Duodenal mucosa (tissue), 2 donors: ENCODE measurements around the gene MDN1.

ENCODE experiments used
- H3K27ac ChIP-seq: one replicate; pipeline ENCODE4 v1.7.0; 2013; ENCODE audit warnings: low read depth, low read length
- H3K27me3 ChIP-seq, 2 donors: one replicate each; pipeline ENCODE4 v1.7.0; 2013; ENCODE audit warnings: low read length in 2 of 2, control low read depth in 1 of 2; ENCODE audit not compliant: insufficient read depth in 2 of 2, control insufficient read depth in 1 of 2
- H3K36me3 ChIP-seq, 2 donors: one replicate each; pipeline ENCODE4 v1.7.0; 2013; ENCODE audit warnings: low read length in 2 of 2, control low read depth in 1 of 2; ENCODE audit not compliant: insufficient read depth in 2 of 2, control insufficient read depth in 1 of 2
- H3K4me1 ChIP-seq, 2 donors: one replicate each; pipeline ENCODE4 v1.7.0; 2013; ENCODE audit warnings: low read length in 2 of 2, control low read depth in 1 of 2; ENCODE audit not compliant: insufficient read depth in 2 of 2, control insufficient read depth in 1 of 2
- H3K4me3 ChIP-seq, 2 donors: one replicate each; pipeline ENCODE4 v1.7.0; 2013; ENCODE audit warnings: low read length in 2 of 2, low read depth in 1 of 2
- H3K9ac ChIP-seq, 2 donors: one replicate each; pipeline ENCODE4 v1.7.0; 2013; ENCODE audit warnings: low read length in 2 of 2, low read depth in 1 of 2
- H3K9me3 ChIP-seq, 2 donors: one replicate each; pipeline ENCODE4 v1.7.0; 2013; ENCODE audit warnings: low read length in 2 of 2, control low read depth in 1 of 2; ENCODE audit not compliant: control insufficient read depth in 1 of 2

The MDN1 gene

DNA sequence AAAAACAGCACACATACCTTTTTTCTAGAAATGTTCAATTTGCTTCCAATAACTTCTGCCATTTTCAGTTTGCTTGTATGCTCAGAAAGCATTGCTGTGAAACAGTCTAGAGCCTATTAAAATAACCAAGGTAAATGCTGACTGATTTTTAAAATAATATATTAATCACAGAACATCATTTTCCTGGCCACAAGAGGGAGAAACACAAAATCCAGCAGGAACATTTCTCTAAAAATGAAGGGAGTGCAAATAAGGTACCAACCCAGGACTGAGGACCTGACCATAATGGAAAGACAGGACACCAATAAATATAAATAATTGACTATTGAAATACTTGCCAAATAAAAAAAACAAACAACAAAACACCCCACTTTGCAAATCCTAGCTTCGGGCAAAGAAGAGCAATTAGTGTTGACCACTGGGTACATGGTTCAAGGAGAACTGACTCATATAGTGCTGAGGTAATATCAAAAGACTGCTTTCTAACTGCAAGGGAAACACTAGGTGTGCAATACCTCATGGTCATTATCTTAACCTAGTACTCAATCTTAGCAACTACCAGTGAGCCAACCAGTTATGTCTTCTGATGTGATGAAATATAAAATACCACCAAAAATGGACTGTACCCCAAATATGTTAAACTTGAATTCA lies 42.9 kb downstream of the MDN1 start:
- Histone ChIP-seq H3K36me3 (peaks cover 15 to 58% of the 10 kb centered on the region in 2 donors), H3K27me3 (no peaks in the 10 kb centered on the region), H3K27ac (no peak overlapping the region), H3K4me1 (peaks cover 0 to 3% of the 10 kb centered on the region in 2 donors), H3K9me3 (no peaks in the 10 kb centered on the region), H3K9ac (no peak overlapping the region), H3K4me3 (no peak overlapping the region)

DNA sequence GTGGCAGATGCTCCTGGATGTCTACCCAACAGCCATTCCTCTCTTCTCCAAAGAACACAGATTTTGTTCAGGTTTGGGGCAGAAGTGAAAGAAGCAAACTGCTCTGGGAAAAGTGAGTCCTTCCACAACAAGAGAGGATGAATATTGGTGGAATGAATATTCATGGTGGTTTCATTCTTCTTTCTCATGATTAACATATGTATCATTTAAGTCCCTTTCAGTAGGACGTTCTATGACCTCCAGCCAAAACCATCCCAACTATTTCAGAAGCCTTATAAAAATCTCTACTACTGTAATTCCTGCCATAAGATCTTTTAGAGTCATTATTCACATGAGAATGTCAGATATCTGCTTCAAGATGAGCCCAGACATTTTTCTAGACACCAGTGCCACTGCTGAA lies 44.4 kb downstream of the MDN1 start:
- Histone ChIP-seq H3K9ac (no peak overlapping the region), H3K36me3 (peaks cover 15 to 60% of the 10 kb centered on the region in 2 donors)

DNA sequence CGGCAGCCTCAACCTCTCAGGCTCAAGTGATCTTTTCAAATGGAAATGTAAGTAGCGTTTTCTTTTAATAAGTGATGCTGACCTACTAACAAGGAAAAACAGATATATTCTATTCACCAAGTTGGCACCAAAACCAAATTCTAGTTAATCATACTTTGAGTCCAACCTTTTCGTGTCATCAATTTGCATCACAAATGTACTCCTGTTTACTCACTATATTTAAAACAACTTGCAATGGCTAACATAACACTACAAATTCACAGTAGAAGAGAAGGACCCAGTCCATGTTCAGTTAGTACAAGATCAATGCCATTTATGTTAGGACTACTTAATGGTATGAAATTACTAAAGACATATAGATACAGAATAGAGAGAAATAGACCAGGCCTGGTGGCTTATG lies 50.0 kb downstream of the MDN1 start:
- Histone ChIP-seq H3K27ac (no peak overlapping the region), H3K9ac (no peak overlapping the region), H3K36me3 (peaks cover 8 to 74% of the 10 kb centered on the region in 2 donors), H3K9me3 (no peaks in the 10 kb centered on the region), H3K27me3 (no peaks in the 10 kb centered on the region), H3K4me1 (no peaks in the 10 kb centered on the region), H3K4me3 (no peak overlapping the region)

More for the DNA sequence above, 44.4 kb downstream of the MDN1 start:
- Histone ChIP-seq H3K27ac (no peak overlapping the region), H3K4me1 (no peaks in the 10 kb centered on the region), H3K4me3 (no peak overlapping the region), H3K9me3 (no peaks in the 10 kb centered on the region), H3K27me3 (no peaks in the 10 kb centered on the region)

DNA sequence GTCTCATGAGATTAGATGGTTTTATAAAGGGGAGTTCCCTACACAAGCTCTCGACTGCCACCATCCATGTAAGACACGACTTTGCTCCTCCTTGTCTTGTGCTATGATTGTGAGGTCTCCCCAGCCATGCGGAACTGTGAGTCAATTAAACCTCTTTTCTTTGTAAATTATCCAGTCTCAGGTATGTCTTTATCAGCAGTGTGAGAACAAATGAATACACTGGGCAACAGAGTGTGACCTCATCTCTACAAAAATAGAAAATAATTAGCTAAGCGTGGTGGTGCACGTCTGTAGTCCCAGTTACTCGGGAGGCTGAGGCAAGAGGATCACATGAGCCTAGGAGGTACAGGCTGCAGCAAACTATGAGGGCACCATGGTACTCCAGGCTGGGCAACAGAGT lies 51.3 kb downstream of the MDN1 start:
- no peaks in the 10 kb centered on the region for H3K9me3 ChIP-seq
- H3K4me1 ChIP-seq, result no peaks in the 10 kb centered on the region
- no peaks in the 10 kb centered on the region for H3K27me3 ChIP-seq
- no peak overlapping the region for H3K27ac ChIP-seq
- no peak overlapping the region for H3K9ac ChIP-seq
- H3K36me3 ChIP-seq, result peaks cover 9 to 68% of the 10 kb centered on the region in 2 donors
- H3K4me3 ChIP-seq, result no peak overlapping the region

GRCh38 chr6:89763550-89763949 lies 56.0 kb downstream of the MDN1 start:
- H3K4me3 ChIP-seq, result no peak overlapping the region
- H3K27me3 ChIP-seq, result no peaks in the 10 kb centered on the region
- no peak overlapping the region for H3K27ac ChIP-seq
- peaks cover 10 to 49% of the 10 kb centered on the region in 2 donors for H3K36me3 ChIP-seq
- H3K9ac ChIP-seq, result no peak overlapping the region
- no peaks in the 10 kb centered on the region for H3K4me1 ChIP-seq
- no peaks in the 10 kb centered on the region for H3K9me3 ChIP-seq

- no peak overlapping the region for H3K27ac ChIP-seq
- peaks cover 21 to 69% of the 10 kb centered on the region in 2 donors for H3K36me3 ChIP-seq
- no peak overlapping the region for H3K9ac ChIP-seq
- H3K4me1 ChIP-seq, result no peaks in the 10 kb centered on the region
- H3K9me3 ChIP-seq, result no peaks in the 10 kb centered on the region
- no peaks in the 10 kb centered on the region for H3K27me3 ChIP-seq
- H3K4me3 ChIP-seq, result no peak overlapping the region
These were observed 60.8 kb downstream of the MDN1 start for GRCh38 chr6:89758830-89759229.

DNA sequence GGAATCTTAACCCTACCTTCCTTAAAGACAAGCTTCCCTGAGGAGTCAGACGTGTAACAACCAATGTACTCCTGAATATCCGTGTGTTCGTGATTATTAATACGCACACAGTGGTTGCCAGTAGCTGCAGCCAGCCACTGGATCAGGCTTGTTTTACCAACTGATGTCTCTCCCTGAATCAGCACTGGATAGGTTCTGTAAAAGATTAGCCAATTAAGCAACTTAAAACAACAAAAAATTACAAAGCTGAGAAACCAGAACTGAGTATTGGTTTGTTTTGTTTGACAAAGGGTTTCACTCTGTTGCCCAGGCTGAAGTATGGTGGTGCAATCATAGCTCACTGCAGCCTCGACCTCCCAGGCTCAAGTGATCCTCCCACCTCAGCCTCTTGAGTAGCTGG lies 69.3 kb downstream of the MDN1 start:
- Histone ChIP-seq H3K27ac (no peak overlapping the region), H3K9ac (no peak overlapping the region), H3K9me3 (no peaks in the 10 kb centered on the region), H3K36me3 (peaks cover 39 to 81% of the 10 kb centered on the region in 2 donors), H3K4me3 (no peak overlapping the region), H3K4me1 (no peaks in the 10 kb centered on the region), H3K27me3 (no peaks in the 10 kb centered on the region)

DNA sequence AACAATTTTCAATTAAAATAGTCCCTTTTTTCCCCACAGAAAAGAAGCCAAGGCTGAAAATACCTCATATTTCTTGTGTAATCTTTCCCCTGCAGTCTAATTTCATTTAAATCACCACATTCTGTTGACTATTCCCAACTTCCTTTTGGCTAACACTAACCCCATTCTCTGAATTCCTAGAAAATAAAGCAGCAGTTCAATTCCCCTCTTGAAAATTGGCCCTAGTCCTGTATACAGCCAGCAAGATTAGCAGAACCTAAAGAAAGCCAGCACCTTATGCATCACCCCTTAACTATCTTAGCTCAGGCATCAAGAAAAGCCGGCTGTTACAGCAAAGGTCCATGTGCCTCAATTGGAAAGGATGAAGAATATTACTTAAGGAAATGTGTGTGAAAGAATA lies 69.7 kb downstream of the MDN1 start:
- Histone ChIP-seq H3K36me3 (peaks cover 39 to 81% of the 10 kb centered on the region in 2 donors), H3K9ac (no peak overlapping the region), H3K9me3 (no peaks in the 10 kb centered on the region), H3K4me1 (no peaks in the 10 kb centered on the region), H3K27me3 (no peaks in the 10 kb centered on the region), H3K4me3 (no peak overlapping the region), H3K27ac (no peak overlapping the region)

GRCh38 chr6:89745716-89746115 lies 73.9 kb downstream of the MDN1 start:
- H3K9me3 ChIP-seq, result no peaks in the 10 kb centered on the region
- H3K4me1 ChIP-seq, result no peaks in the 10 kb centered on the region
- no peak overlapping the region for H3K27ac ChIP-seq
- no peak overlapping the region for H3K9ac ChIP-seq
- H3K36me3 ChIP-seq, result peaks cover 14 to 78% of the 10 kb centered on the region in 2 donors
- no peaks in the 10 kb centered on the region for H3K27me3 ChIP-seq
- H3K4me3 ChIP-seq, result no peak overlapping the region

DNA sequence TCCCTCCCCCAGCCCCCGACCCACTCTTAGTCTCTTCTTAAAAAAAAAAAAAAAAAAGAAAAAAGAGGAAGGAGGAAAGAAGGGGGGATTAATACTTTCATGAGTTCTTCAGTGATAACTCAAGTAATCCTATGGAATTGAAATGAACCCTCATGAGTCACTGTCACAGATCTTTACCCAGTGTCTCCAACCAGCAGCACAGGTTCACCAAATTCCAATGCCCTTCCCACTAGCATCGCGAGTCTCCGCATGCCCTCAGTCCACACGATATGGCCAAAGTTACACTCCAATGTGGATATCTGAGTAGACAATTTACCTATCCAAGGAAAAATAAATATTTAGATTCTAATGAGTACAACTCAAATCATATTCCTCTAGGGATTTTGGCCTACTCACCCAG lies 74.5 kb downstream of the MDN1 start:
- Histone ChIP-seq H3K27ac (no peak overlapping the region), H3K27me3 (no peaks in the 10 kb centered on the region), H3K9ac (no peak overlapping the region), H3K36me3 (peaks cover 9 to 73% of the 10 kb centered on the region in 2 donors), H3K9me3 (no peaks in the 10 kb centered on the region), H3K4me3 (no peak overlapping the region), H3K4me1 (no peaks in the 10 kb centered on the region)
